NB4 (cell line): ENCODE results near the gene GRPEL1.

Experiments
- CTCF ChIP-seq: IDR thresholded peaks from one replicate; pipeline ENCODE4 v1.5.1; 2012; ENCODE audit warnings: low read depth, low read length
- MYC ChIP-seq: IDR thresholded peaks from 2 replicates; pipeline ENCODE4 v1.6.1; 2011; ENCODE audit warnings: low read depth, low read length

- TF ChIP-seq CTCF (no peak), MYC (no peak)
These were observed 30.4 kb downstream of the GRPEL1 start for GRCh38 chr4:7037425-7037824.
